Muscle of leg (tissue), 11 donors: ENCODE results near the gene CTBP2. TPM values are rescaled to one million over a fixed set of nuclear protein-coding genes. Genes with fewer than 3 reads are reported as not detected.
A peak's percentile ranks its signal among the peaks of the same experiment; 100 is the strongest.

Experiments
- DNase-seq: peaks from one replicate; pipeline ENCODE4 v3.0.0; 2013
- H3K27ac ChIP-seq: one replicate; pipeline ENCODE4 v1.5.1; 2013; ENCODE audit warnings: mild to moderate bottlenecking, low read length, control low read depth
- H3K27me3 ChIP-seq: one replicate; pipeline ENCODE4 v1.6.1; 2013; ENCODE audit warnings: low read length; ENCODE audit not compliant: control insufficient read depth, insufficient read depth
- H3K36me3 ChIP-seq: one replicate; pipeline ENCODE4 v1.6.1; 2013; ENCODE audit warnings: low read length; ENCODE audit not compliant: control insufficient read depth, insufficient read depth
- H3K4me1 ChIP-seq: one replicate; pipeline ENCODE4 v1.6.1; 2013; ENCODE audit warnings: low read length; ENCODE audit not compliant: control insufficient read depth, insufficient read depth
- H3K4me3 ChIP-seq: one replicate; pipeline ENCODE4 v1.5.1; 2013; ENCODE audit warnings: low read length, control low read depth
- H3K9me3 ChIP-seq: replicated peaks from 2 replicates; pipeline ENCODE4 v1.6.1; 2013; ENCODE audit warnings: low read depth, low read length; ENCODE audit not compliant: control insufficient read depth
- WGBS: methylation state at CpG from one replicate; pipeline ENCODE4 v1.1.5; 2013; ENCODE audit warnings: missing lambda C conversion rate; ENCODE audit not compliant: insufficient coverage; 5-methylcytosine and 5-hydroxymethylcytosine counted together
- polyA plus RNA-seq, 8 donors: library from polyadenylated mRNA; unstranded; fragments of 120-200 nt; gene quantifications; one replicate each; pipeline versions ENCODE4 v1.2.1 to v1.2.3, GENCODE V29; 2013; ENCODE audit warnings: inconsistent platforms in 1 of 8, low replicate concordance in 1 of 8; ENCODE audit not compliant: insufficient read length in 8 of 8, insufficient read depth in 1 of 8
- total RNA-seq: library from RNA; stranded (reverse); fragments of 120-200 nt; gene quantifications from one replicate; pipeline ENCODE4 v1.2.4, GENCODE V29; 2013

CTBP2 gene
- total and polyA plus RNA-seq, 9 donors: 32.4 to 50.2 (median 41.0) TPM

DNA sequence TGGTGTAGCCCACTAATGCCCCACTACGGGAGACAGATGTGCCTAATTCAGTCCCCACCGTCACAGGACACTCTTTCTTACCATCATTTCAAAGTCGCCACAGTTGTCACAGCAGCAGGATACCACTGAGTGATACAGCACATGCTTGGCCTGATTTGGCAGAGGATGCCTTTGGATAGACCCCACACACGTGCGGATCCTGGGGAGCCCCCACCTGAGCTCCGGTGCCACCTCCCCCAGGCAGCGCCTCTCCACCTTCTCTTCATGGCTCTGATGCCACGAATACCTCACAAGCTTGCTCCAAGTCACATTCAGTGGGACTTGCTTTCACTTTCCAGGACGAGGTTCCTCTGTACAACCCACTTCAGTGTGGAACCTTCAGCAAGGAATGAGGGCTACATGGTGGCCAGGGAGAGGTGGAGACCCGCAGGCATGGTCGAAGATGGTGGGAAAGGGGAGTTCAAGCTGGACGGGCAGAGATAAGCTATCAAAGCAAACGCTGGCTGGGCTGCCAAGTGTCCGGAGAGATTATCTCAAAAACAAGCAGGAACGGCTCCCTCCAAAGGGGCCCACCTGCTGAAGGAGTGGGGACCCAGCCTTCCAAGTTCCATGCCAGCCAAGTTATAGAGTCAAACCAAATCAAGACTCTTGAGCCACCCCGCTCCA lies 111.0 kb downstream of the CTBP2 start:
- H3K27me3 ChIP-seq: no peaks in the 10 kb centered on the region
- DNase-seq: no peak
- peaks cover 2% of the 10 kb centered on the region for H3K9me3 ChIP-seq
- H3K36me3 ChIP-seq: peaks cover 7% of the 10 kb centered on the region
- WGBS: 76% methylated on average over 12 of the region's 16 CpGs
- no peak overlapping the region for H3K4me3 ChIP-seq
- H3K27ac ChIP-seq: peak overlapping the region; percentile 82
- H3K4me1 ChIP-seq: peaks cover 44% of the 10 kb centered on the region

GRCh38 chr10:125048094-125048864 lies 112.1 kb downstream of the CTBP2 start:
- WGBS: 31% methylated on average over 14 of the region's 16 CpGs
- peak overlapping the region; percentile 82 for H3K27ac ChIP-seq
- H3K4me1 ChIP-seq: peaks cover 48% of the 10 kb centered on the region
- H3K27me3 ChIP-seq: no peaks in the 10 kb centered on the region
- H3K4me3 ChIP-seq: no peak overlapping the region
- H3K36me3 ChIP-seq: peaks cover 6% of the 10 kb centered on the region
- peak; percentile 91 for DNase-seq
- H3K9me3 ChIP-seq: no peaks in the 10 kb centered on the region

GRCh38 chr10:125043841-125044658 lies 116.3 kb downstream of the CTBP2 start:
- H3K36me3 ChIP-seq: peaks cover 3% of the 10 kb centered on the region
- peak overlapping the region; percentile 29 for H3K27ac ChIP-seq
- H3K4me3 ChIP-seq: no peak overlapping the region
- no peaks in the 10 kb centered on the region for H3K9me3 ChIP-seq
- 48% methylated on average over 8 of the region's 17 CpGs for WGBS
- H3K4me1 ChIP-seq: peaks cover 56% of the 10 kb centered on the region
- no peaks in the 10 kb centered on the region for H3K27me3 ChIP-seq
- peak; percentile 80 for DNase-seq

- Histone ChIP-seq H3K9me3 (no peaks in the 10 kb centered on the region), H3K27me3 (no peaks in the 10 kb centered on the region), H3K27ac (no peak overlapping the region), H3K4me3 (no peak overlapping the region), H3K36me3 (peaks cover 10% of the 10 kb centered on the region), H3K4me1 (peaks cover 56% of the 10 kb centered on the region)
- 79% methylated on average over 5 of the region's 9 CpGs for WGBS
- no peak for DNase-seq
These were observed 118.4 kb downstream of the CTBP2 start for GRCh38 chr10:125041856-125042506.

GRCh38 chr10:125039354-125039769 lies 121.0 kb downstream of the CTBP2 start:
- Histone ChIP-seq H3K27ac (no peak overlapping the region), H3K4me3 (no peak overlapping the region), H3K4me1 (peaks cover 50% of the 10 kb centered on the region), H3K36me3 (peaks cover 20% of the 10 kb centered on the region), H3K9me3 (no peaks in the 10 kb centered on the region), H3K27me3 (no peaks in the 10 kb centered on the region)
- no peak for DNase-seq
- 62% methylated on average over 14 of the region's 15 CpGs for WGBS

DNA sequence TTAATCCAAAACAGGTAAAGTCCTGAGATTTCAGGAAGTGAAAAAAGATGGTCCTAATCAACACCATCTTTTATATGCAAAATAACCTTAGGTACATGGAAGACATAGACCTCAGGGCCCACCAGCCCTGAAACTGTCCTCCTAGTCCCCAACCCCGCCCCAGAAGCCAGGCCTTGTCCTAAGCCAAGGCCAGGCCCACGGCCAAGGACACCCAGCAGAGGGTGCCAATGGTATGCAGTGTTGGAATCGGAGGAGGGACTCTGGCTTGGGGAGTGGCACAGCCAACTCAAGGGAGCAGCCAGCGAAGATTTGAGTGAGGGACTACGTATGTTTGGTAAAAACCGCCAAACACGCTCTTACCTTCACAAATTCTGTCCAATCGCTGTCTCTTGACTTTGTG lies 121.7 kb downstream of the CTBP2 start:
- Histone ChIP-seq H3K9me3 (no peaks in the 10 kb centered on the region), H3K27ac (no peak overlapping the region), H3K27me3 (no peaks in the 10 kb centered on the region), H3K4me3 (no peak overlapping the region), H3K4me1 (peaks cover 44% of the 10 kb centered on the region), H3K36me3 (peaks cover 19% of the 10 kb centered on the region)
- no CpG with 5 or more reads among the region's 8 CpGs for WGBS
- DNase-seq: no peak

DNA sequence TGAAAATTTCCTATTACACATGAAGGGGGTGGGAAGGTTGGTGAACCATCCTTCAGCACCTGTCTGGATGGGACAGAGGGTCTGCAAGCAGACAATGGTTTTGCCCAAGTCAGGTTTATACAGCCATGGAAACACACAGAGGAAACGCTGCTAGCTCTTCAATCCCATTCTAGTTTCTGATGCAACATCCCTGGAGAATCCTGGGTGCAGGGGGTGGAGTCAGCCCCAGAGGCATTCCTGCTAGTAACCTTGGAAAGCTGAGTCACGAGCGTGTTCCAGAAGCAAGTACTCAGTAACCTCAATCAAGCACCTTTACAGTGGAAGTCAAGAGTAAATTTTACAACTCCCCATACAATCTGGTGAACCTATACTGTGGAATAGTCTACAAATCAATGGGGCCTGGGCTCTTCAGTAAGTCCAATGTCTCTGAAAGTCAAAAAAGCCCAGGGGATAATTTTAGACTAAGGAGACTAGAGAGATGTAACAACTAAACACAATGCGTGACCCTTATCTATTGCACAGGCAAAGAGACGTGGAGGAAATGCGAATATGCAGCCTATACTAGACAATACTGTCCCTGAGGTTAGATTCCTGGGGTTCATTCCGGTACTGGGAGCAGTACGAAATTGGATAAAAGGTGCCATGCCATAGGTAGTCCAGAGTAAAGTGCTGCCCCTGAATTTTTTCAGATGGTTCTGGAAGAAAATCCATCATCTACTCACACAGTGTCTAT lies 123.1 kb downstream of the CTBP2 start:
- no peak for DNase-seq
- 93% methylated on average over 3 of the region's 8 CpGs for WGBS
- Histone ChIP-seq H3K4me1 (peaks cover 34% of the 10 kb centered on the region), H3K27me3 (no peaks in the 10 kb centered on the region), H3K27ac (no peak overlapping the region), H3K9me3 (no peaks in the 10 kb centered on the region), H3K4me3 (no peak overlapping the region), H3K36me3 (peaks cover 26% of the 10 kb centered on the region)

- H3K27me3 ChIP-seq: no peaks in the 10 kb centered on the region
- no peak for DNase-seq
- peaks cover 32% of the 10 kb centered on the region for H3K4me1 ChIP-seq
- peaks cover 28% of the 10 kb centered on the region for H3K36me3 ChIP-seq
- H3K27ac ChIP-seq: no peak overlapping the region
- H3K9me3 ChIP-seq: no peaks in the 10 kb centered on the region
- H3K4me3 ChIP-seq: no peak overlapping the region
- WGBS: 69% methylated on average over 4 of the region's 7 CpGs
These were observed 124.6 kb downstream of the CTBP2 start for GRCh38 chr10:125035588-125036295.

DNA sequence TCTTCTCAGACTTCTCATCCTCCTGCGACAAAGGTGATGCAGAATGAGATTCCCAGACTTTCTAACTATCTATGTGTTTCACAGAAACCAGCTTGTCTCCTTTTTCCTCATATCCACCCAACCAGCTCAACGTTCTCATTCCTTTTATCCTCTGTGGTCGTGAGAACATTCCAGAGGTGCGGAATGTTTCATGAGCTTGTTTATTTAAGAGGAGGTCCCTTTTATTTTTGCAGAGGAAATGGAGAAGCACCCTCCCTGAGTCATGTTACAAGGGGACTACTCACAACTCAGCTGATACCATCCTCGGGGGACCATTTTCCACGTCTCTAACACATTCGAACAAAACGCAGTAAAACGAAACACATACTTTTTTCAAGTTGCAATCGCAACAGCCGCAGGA lies 125.2 kb downstream of the CTBP2 start:
- H3K4me1 ChIP-seq: peaks cover 36% of the 10 kb centered on the region
- no peak overlapping the region for H3K27ac ChIP-seq
- no peaks in the 10 kb centered on the region for H3K9me3 ChIP-seq
- 63% methylated on average over 5 of the region's 11 CpGs for WGBS
- no peak overlapping the region for H3K4me3 ChIP-seq
- H3K27me3 ChIP-seq: no peaks in the 10 kb centered on the region
- no peak for DNase-seq
- peaks cover 31% of the 10 kb centered on the region for H3K36me3 ChIP-seq
